Endothelial cell of umbilical vein (primary cell): ENCODE data around the gene ZNF385B. TPM values are rescaled to one million over a fixed set of nuclear protein-coding genes. Genes with fewer than 3 reads are reported as not detected.

Source experiments
- BruUV-seq: library from RNA; stranded (reverse); fragments of 400-500 nt; replicated peaks from 2 replicates; lab custom pipeline; 2021; lab: Mats Ljungman, UMichigan
- CTCF ChIA-PET: fragments of 300-600, 350-600 bp; sonication (Branson Sonifier 250); formaldehyde crosslinking; loops from one replicate; lab custom pipeline; 2021; ENCODE audit warnings: antibody characterized with exemption, inconsistent platforms; lab: Charles Lee
- POLR2A ChIA-PET: fragments of 300-600, 350-600 bp; sonication (Branson Sonifier 250); formaldehyde crosslinking; loops from one replicate; lab custom pipeline; 2021; ENCODE audit warnings: antibody characterized with exemption, inconsistent platforms; lab: Charles Lee
- DNase-seq: peaks from one replicate; pipeline ENCODE4 v3.0.0-alpha.2; 2011; ENCODE audit warnings: low read depth, low spot score
- FAIRE-seq: peaks from 2 replicates; lab custom pipeline; 2011; peaks lifted over from hg19 to GRCh38; lab: Jason Lieb, UNC
- H2AFZ ChIP-seq: 2 replicates; pipeline ENCODE4 v1.6.0; 2012; ENCODE audit warnings: low read depth, low read length, control low read depth, inconsistent platforms
- H3K27ac ChIP-seq: 2 replicates; pipeline ENCODE4 v1.5.1; 2011; ENCODE audit warnings: low read depth, mild to moderate bottlenecking, control low read depth, low read length, moderate library complexity; ENCODE audit not compliant: insufficient read depth
- H3K27me3 ChIP-seq, 2 experiments: 2 replicates each; pipeline versions ENCODE4 v1.6.0 to v1.6.1; 2011; ENCODE audit warnings: low read length in 2 of 2, mixed read lengths in 1 of 2; ENCODE audit not compliant: control insufficient read depth in 2 of 2, insufficient read depth in 2 of 2
- H3K36me3 ChIP-seq, 2 experiments: 2 replicates in 1 of 2; 3 replicates in 1 of 2; pipeline ENCODE4 v1.5.1; 2011; ENCODE audit warnings: low read length in 2 of 2, mild to moderate bottlenecking in 1 of 2, moderate library complexity in 1 of 2; ENCODE audit not compliant: control insufficient read depth in 2 of 2, insufficient read depth in 2 of 2; ENCODE audit errors: extremely low read depth in 1 of 2
- H3K4me1 ChIP-seq: 3 replicates; pipeline ENCODE4 v1.5.1; 2011; ENCODE audit warnings: mild to moderate bottlenecking, low read length; ENCODE audit not compliant: control insufficient read depth, insufficient read depth; ENCODE audit errors: extremely low read depth
- H3K4me2 ChIP-seq: 2 replicates; pipeline ENCODE4 v1.6.1; 2011; ENCODE audit warnings: low read length, control low read depth, mixed read lengths; ENCODE audit not compliant: insufficient read depth
- H3K4me3 ChIP-seq, 3 experiments: fragments of 200-600 bp in 1 of 3; sonication (generic), shearing (Covaris generic) in 1 of 3; replicated peaks in 1 of 3; 2 replicates each; pipeline ENCODE4 v1.5.1; 2011 to 2016; ENCODE audit warnings: control low read depth in 3 of 3, low read length in 3 of 3, mild to moderate bottlenecking in 2 of 3, inconsistent platforms in 1 of 3, low read depth in 1 of 3, moderate library complexity in 1 of 3; ENCODE audit not compliant: insufficient read depth in 1 of 3
- H3K79me2 ChIP-seq: 2 replicates; pipeline ENCODE4 v1.6.0; 2012; ENCODE audit warnings: low read length, inconsistent platforms; ENCODE audit not compliant: control insufficient read depth, insufficient read depth
- H3K9ac ChIP-seq: replicated peaks from 2 replicates; pipeline ENCODE3; 2011; ENCODE audit warnings: low read length, control low read depth; ENCODE audit not compliant: insufficient read depth; ENCODE audit errors: extremely low read depth
- H3K9me1 ChIP-seq: replicated peaks from 3 replicates; pipeline ENCODE4 v1.6.0; 2011; ENCODE audit warnings: mild to moderate bottlenecking, low read length; ENCODE audit not compliant: control insufficient read depth, insufficient read depth; ENCODE audit errors: extremely low read depth
- H3K9me3 ChIP-seq: replicated peaks from 2 replicates; pipeline ENCODE4 v1.5.1; 2012; ENCODE audit warnings: low read length, inconsistent platforms; ENCODE audit not compliant: control insufficient read depth, insufficient read depth
- H4K20me1 ChIP-seq: replicated peaks from 2 replicates; pipeline ENCODE3; 2011; ENCODE audit warnings: mild to moderate bottlenecking, low read length; ENCODE audit not compliant: control insufficient read depth, insufficient read depth; ENCODE audit errors: extremely low read depth
- CTCF ChIP-seq, 2 donors: IDR thresholded peaks; 1 replicate in 1 of 2; 2 replicates in 1 of 2; pipeline ENCODE4 v1.5.1; 2011; ENCODE audit warnings: low read length in 2 of 2, mild to moderate bottlenecking in 2 of 2, moderate library complexity in 2 of 2, control low read depth in 1 of 2, inconsistent platforms in 1 of 2, low read depth in 1 of 2; ENCODE audit not compliant: insufficient read depth in 1 of 2; ENCODE audit errors: extremely low read depth in 1 of 2
- EZH2 ChIP-seq: IDR thresholded peaks from 2 replicates; pipeline ENCODE4 v1.6.1; 2012; ENCODE audit warnings: borderline replicate concordance, low read depth, mild to moderate bottlenecking, moderate library complexity, low read length, inconsistent platforms; ENCODE audit not compliant: severe bottlenecking
- FOS ChIP-seq: IDR thresholded peaks from 2 replicates; pipeline ENCODE4 v1.6.1; 2011; ENCODE audit warnings: mild to moderate bottlenecking, low read length, moderate library complexity, borderline replicate concordance; ENCODE audit not compliant: insufficient read depth
- GATA2 ChIP-seq: IDR thresholded peaks from 2 replicates; pipeline ENCODE4 v1.7.0; 2011; ENCODE audit warnings: low read depth, mild to moderate bottlenecking, moderate library complexity, mixed read lengths, low read length; ENCODE audit not compliant: insufficient read length, insufficient read depth
- JUN ChIP-seq: IDR thresholded peaks from 2 replicates; pipeline ENCODE4 v1.6.1; 2011; ENCODE audit warnings: borderline replicate concordance, low read depth; ENCODE audit not compliant: insufficient read length, insufficient read depth
- MAX ChIP-seq: IDR thresholded peaks from 2 replicates; pipeline ENCODE4 v1.6.1; 2011; ENCODE audit not compliant: insufficient read depth, insufficient read length
- MYC ChIP-seq: IDR thresholded peaks from one replicate; pipeline ENCODE4 v1.6.1; 2011; ENCODE audit warnings: mild to moderate bottlenecking, low read depth, low read length
- POLR2A ChIP-seq: IDR thresholded peaks from 2 replicates; pipeline ENCODE4 v1.6.1; 2012; ENCODE audit warnings: low read depth, mild to moderate bottlenecking, control low read depth, low read length
- POLR2AphosphoS5 ChIP-seq: IDR thresholded peaks from 2 replicates; pipeline ENCODE4 v1.6.1; 2012; ENCODE audit warnings: low read depth, mild to moderate bottlenecking, control low read depth, low read length, moderate library complexity; ENCODE audit not compliant: insufficient read depth
- dilution Hi-C: fragments of 300-500 bp; cut with MboI; formaldehyde crosslinking; loops from one replicate; pipeline ENCODE4 v1.15.0; 2019; ENCODE audit warnings: low sequenced_read_pairs; ENCODE audit not compliant: extremely low pct_ligation_motif_present
- intact Hi-C: fragments of 100-400 bp; cut with micrococcal nuclease; formaldehyde crosslinking; loops from one replicate; pipeline ENCODE4 v1.10.0; 2022
- polyA plus RNA-seq, 4 experiments: library from polyadenylated mRNA; depleted of rRNA in 3 of 4; stranded (reverse) in 3 of 4; unstranded in 1 of 4; fragments of >200 nt; gene quantifications; 2 replicates each; pipeline versions ENCODE4 v1.2.1 to v1.2.3, GENCODE V29; 2011 to 2012; ENCODE audit warnings: missing spikeins in 1 of 4
- total RNA-seq: library from RNA; stranded (reverse); gene quantifications from 2 replicates; pipeline ENCODE4 v1.2.3, GENCODE V29; 2021

Gene ZNF385B
- total and polyA plus RNA-seq, 2 donors (not counting 3 experiments of a cell fraction or from before 2014, with no cell fraction given), result not detected

DNA sequence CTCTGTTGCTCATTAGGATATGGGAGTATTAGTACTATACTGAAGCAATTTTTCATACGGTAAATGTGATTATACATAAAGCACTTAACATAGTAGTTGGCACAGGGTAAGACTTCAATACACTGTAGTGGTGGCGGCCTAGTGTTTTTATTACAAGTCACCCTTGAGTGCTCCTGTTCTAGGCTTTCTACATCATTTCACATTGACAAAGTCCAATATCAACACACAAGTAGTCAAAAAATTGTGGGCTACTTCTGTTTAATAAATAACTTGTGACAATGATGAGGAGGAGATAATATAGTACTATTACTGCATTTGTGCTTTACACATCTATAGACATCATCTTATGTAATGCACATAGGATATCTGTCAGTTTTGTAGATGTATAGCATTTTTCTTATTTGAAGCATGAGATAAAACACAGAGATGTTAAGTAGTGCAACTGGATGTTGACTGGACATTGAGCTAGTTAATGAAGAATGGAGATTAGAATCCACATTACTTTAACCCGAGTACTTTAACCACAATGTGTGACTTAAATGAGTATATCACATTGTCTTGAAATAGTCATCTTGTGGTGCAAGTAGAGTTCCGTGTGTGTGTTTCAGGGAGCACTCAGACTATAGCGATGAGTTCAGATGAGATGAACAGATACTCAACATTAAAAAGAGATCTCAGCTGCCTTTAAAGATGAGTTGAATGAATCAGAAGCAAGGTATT lies 134.8 kb downstream of the ZNF385B start:
- CTCF ChIA-PET, result interaction anchor here (0.9 kb wide), 1 partner anchor 10 kb away, joined by 3 read pairs; no protein-coding TSS in a partner anchor

DNA sequence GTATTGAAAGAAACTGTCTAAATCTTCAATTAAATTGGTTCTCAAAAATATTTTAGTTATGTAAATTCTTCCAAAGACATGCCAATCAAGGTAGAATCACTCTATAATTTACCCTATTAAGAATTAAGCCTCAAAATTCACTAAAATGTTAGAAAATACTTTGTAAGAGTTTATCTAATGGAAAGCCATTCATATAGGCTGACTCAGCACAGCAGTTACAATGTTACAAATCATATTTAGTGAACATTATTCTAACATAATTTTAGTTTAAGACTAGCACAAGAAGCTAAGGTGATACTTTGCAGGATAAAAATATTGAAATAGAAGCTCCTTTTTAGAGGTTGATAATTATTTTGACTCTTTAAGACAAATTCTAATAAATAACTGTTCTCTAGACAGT lies 137.0 kb downstream of the ZNF385B start:
- no peaks in the 10 kb centered on the region for H4K20me1 ChIP-seq
- H2AFZ ChIP-seq, result no peak overlapping the region
- H3K4me1 ChIP-seq, result no peaks in the 10 kb centered on the region
- H3K9me3 ChIP-seq, result no peaks in the 10 kb centered on the region
- BruUV-seq, result no TSS peak
- TF ChIP-seq MAX (no peak), POLR2AphosphoS5 (no peak), EZH2 (no peak), GATA2 (no peak), POLR2A (no peak), MYC (no peak), CTCF (IDR thresholded peaks at IDR 0.05; ENCODE audit: extremely low read depth in 1 of 2, insufficient read depth in 1 of 2, low read depth in 1 of 2, low read length in 2 of 2) (no peak), JUN (no peak), FOS (no peak)
- no peak overlapping the region for H3K4me3 ChIP-seq
- FAIRE-seq (no peak), DNase-seq (no peak)
- dilution Hi-C loops, result no loop called here
- H3K9me1 ChIP-seq, result no peaks in the 10 kb centered on the region
- no peaks in the 10 kb centered on the region for H3K27me3 ChIP-seq
- POLR2A ChIA-PET, result no interaction called here
- CTCF ChIA-PET, result no interaction called here
- no peak overlapping the region for H3K9ac ChIP-seq
- no peaks in the 10 kb centered on the region for H3K36me3 ChIP-seq
- intact Hi-C loops, result no loop called here
- H3K79me2 ChIP-seq, result no peaks in the 10 kb centered on the region
- H3K27ac ChIP-seq, result no peak overlapping the region
- no peak overlapping the region for H3K4me2 ChIP-seq

More for the DNA sequence above, 134.8 kb downstream of the ZNF385B start:
- TF ChIP-seq JUN, result no peak
- TF ChIP-seq POLR2AphosphoS5, result no peak
- TF ChIP-seq POLR2A, result no peak
- no peak for TF ChIP-seq MYC
- TF ChIP-seq MAX, result no peak
- TF ChIP-seq GATA2, result no peak
- Histone ChIP-seq H3K27me3 (no peaks in the 10 kb centered on the region), H3K79me2 (no peaks in the 10 kb centered on the region), H3K27ac (no peak overlapping the region), H3K9me3 (no peaks in the 10 kb centered on the region), H3K9me1 (no peaks in the 10 kb centered on the region), H3K9ac (no peak overlapping the region), H3K4me1 (no peaks in the 10 kb centered on the region), H3K4me2 (no peak overlapping the region), H3K36me3 (no peaks in the 10 kb centered on the region), H2AFZ (no peak overlapping the region), H4K20me1 (no peaks in the 10 kb centered on the region), H3K4me3 (no peak overlapping the region)
- no TSS peak for BruUV-seq
- FAIRE-seq (no peak), DNase-seq (no peak)
- POLR2A ChIA-PET, result no interaction called here
- dilution Hi-C loops (no loop called here), intact Hi-C loops (no loop called here)
